H1 (cell line): ENCODE measurements around the gene TRIP13. TPM values are rescaled to one million over a fixed set of nuclear protein-coding genes. Genes with fewer than 3 reads are reported as not detected.
A peak's percentile ranks its signal among the peaks of the same experiment; 100 is the strongest.

Experiments
- CTCF ChIA-PET: fragments of 300-600 bp; sonication (Branson Sonifier 250); formaldehyde crosslinking; loops from one replicate; lab custom pipeline; 2021; ENCODE audit not compliant: partially characterized antibody; lab: Charles Lee
- POLR2A ChIA-PET: fragments of 300-600 bp; sonication (Branson Sonifier 250); formaldehyde crosslinking; loops from one replicate; lab custom pipeline; 2021; ENCODE audit warnings: inconsistent platforms; ENCODE audit not compliant: partially characterized antibody; lab: Charles Lee
- DNase-seq, 2 experiments: peaks; one replicate each; pipeline versions ENCODE4 v3.0.0 to v3.0.0-alpha.2; 2010 to 2022; ENCODE audit warnings: low spot score in 2 of 2, low read depth in 1 of 2, mixed read lengths in 1 of 2
- FAIRE-seq: peaks from 2 replicates; lab custom pipeline; 2011; peaks lifted over from hg19 to GRCh38; lab: Jason Lieb, UNC
- H2AFZ ChIP-seq: 2 replicates; pipeline ENCODE4 v1.8.1; 2012; ENCODE audit warnings: low read length, inconsistent platforms
- H2AK5ac ChIP-seq: 2 replicates; pipeline ENCODE4 v1.6.1; 2013; ENCODE audit warnings: low read depth, low read length
- H2BK120ac ChIP-seq: replicated peaks from 2 replicates; pipeline ENCODE3; 2013; ENCODE audit warnings: low read depth, low read length, inconsistent platforms
- H2BK12ac ChIP-seq: 2 replicates; pipeline ENCODE4 v1.6.1; 2013; ENCODE audit warnings: low read depth, low read length
- H2BK15ac ChIP-seq: 2 replicates; pipeline ENCODE4 v1.6.1; 2013; ENCODE audit warnings: low read length
- H2BK20ac ChIP-seq: 2 replicates; pipeline ENCODE4 v1.6.1; 2013; ENCODE audit warnings: low read length
- H2BK5ac ChIP-seq: 2 replicates; pipeline ENCODE4 v1.6.1; 2013; ENCODE audit warnings: low read depth, low read length
- H3K14ac ChIP-seq: 2 replicates; pipeline ENCODE4 v1.6.1; 2013; ENCODE audit warnings: inconsistent platforms; ENCODE audit not compliant: insufficient read length
- H3K18ac ChIP-seq: 2 replicates; pipeline ENCODE4 v1.6.1; 2013; ENCODE audit warnings: low read length; ENCODE audit errors: extremely low read depth
- H3K23ac ChIP-seq: 2 replicates; pipeline ENCODE4 v1.6.1; 2013; ENCODE audit warnings: inconsistent platforms; ENCODE audit not compliant: insufficient read length
- H3K23me2 ChIP-seq: 2 replicates; pipeline ENCODE4 v1.6.1; 2013; ENCODE audit warnings: low read depth, low read length
- H3K27ac ChIP-seq: 2 replicates; pipeline ENCODE4 v1.6.1; 2011; ENCODE audit warnings: low read depth, low read length, inconsistent platforms
- H3K27me3 ChIP-seq, 4 experiments: replicated peaks in 1 of 4; 1 replicate in 1 of 4; 2 replicates in 3 of 4; pipeline versions ENCODE4 v1.6.1 to v1.8.1; 2011 to 2013; ENCODE audit warnings: low read length in 3 of 4, mild to moderate bottlenecking in 3 of 4, inconsistent platforms in 2 of 4, mixed read lengths in 2 of 4, moderate library complexity in 1 of 4; ENCODE audit not compliant: control insufficient read depth in 3 of 4, insufficient read depth in 3 of 4; ENCODE audit errors: extremely low read depth in 1 of 4
- H3K36me3 ChIP-seq, 4 experiments: 2 replicates each; pipeline versions ENCODE4 v1.6.1 to v1.8.1; 2011 to 2013; ENCODE audit warnings: mild to moderate bottlenecking in 4 of 4, low read length in 3 of 4, moderate library complexity in 2 of 4, control low read depth in 1 of 4, inconsistent platforms in 1 of 4; ENCODE audit not compliant: insufficient read depth in 4 of 4, control insufficient read depth in 2 of 4
- H3K4ac ChIP-seq: replicated peaks from 2 replicates; pipeline ENCODE3; 2013; ENCODE audit warnings: low read length, low read depth, mixed read lengths, inconsistent platforms; ENCODE audit not compliant: insufficient read length
- H3K4me1 ChIP-seq, 4 experiments: replicated peaks in 1 of 4; 1 replicate in 1 of 4; 2 replicates in 3 of 4; pipeline versions ENCODE4 v1.6.1 to v1.8.1; 2011 to 2013; ENCODE audit warnings: low read length in 3 of 4, inconsistent platforms in 2 of 4, mixed read lengths in 1 of 4; ENCODE audit not compliant: insufficient read depth in 4 of 4, control insufficient read depth in 3 of 4
- H3K4me2 ChIP-seq, 2 experiments: 2 replicates each; pipeline versions ENCODE4 v1.6.1 to v1.8.1; 2011 to 2013; ENCODE audit warnings: low read depth in 2 of 2, low read length in 2 of 2, control low read depth in 1 of 2, inconsistent platforms in 1 of 2, mild to moderate bottlenecking in 1 of 2; ENCODE audit not compliant: insufficient read depth in 1 of 2
- H3K4me3 ChIP-seq, 4 experiments: fragments of 200-600, 300-600 bp in 1 of 4; sonication (generic), shearing (Covaris generic), sonication (Bioruptor Twin) in 1 of 4; 2 replicates each; pipeline versions ENCODE4 v1.5.1 to v1.8.1; 2011 to 2016; ENCODE audit warnings: low read length in 4 of 4, low read depth in 3 of 4, control low read depth in 2 of 4, inconsistent platforms in 2 of 4, mild to moderate bottlenecking in 2 of 4, mixed read lengths in 1 of 4, moderate library complexity in 1 of 4; ENCODE audit not compliant: insufficient read depth in 2 of 4; ENCODE audit errors: extremely low read depth in 1 of 4
- H3K56ac ChIP-seq: replicated peaks from 2 replicates; pipeline ENCODE3; 2013; ENCODE audit warnings: low read depth, mild to moderate bottlenecking, mixed read lengths, low read length, inconsistent platforms; ENCODE audit not compliant: insufficient read length
- H3K79me1 ChIP-seq: 2 replicates; pipeline ENCODE4 v1.6.1; 2013; ENCODE audit warnings: low read depth, low read length, control low read depth
- H3K79me2 ChIP-seq, 2 experiments: 2 replicates each; pipeline versions ENCODE4 v1.6.1 to v1.8.1; 2012 to 2013; ENCODE audit warnings: low read length in 2 of 2, mild to moderate bottlenecking in 2 of 2, inconsistent platforms in 1 of 2; ENCODE audit not compliant: insufficient read depth in 2 of 2, control insufficient read depth in 1 of 2
- H3K9ac ChIP-seq, 4 experiments: replicated peaks in 1 of 4; 1 replicate in 1 of 4; 2 replicates in 3 of 4; pipeline versions ENCODE4 v1.6.1 to v1.8.1; 2011 to 2013; ENCODE audit warnings: low read depth in 3 of 4, low read length in 3 of 4, control low read depth in 2 of 4, mild to moderate bottlenecking in 2 of 4, moderate library complexity in 2 of 4, inconsistent platforms in 1 of 4; ENCODE audit errors: extremely low read depth in 1 of 4
- H3K9me3 ChIP-seq, 2 experiments: 2 replicates each; pipeline versions ENCODE4 v1.6.1 to v1.8.1; 2012 to 2013; ENCODE audit warnings: mild to moderate bottlenecking in 2 of 2, moderate library complexity in 2 of 2, control low read depth in 1 of 2, inconsistent platforms in 1 of 2, low read depth in 1 of 2, low read length in 1 of 2, mixed read lengths in 1 of 2; ENCODE audit not compliant: insufficient read depth in 2 of 2
- H4K20me1 ChIP-seq, 2 experiments: replicated peaks in 1 of 2; 2 replicates each; pipeline versions ENCODE3 to v1.8.1; 2011 to 2013; ENCODE audit warnings: inconsistent platforms in 2 of 2, low read length in 2 of 2, mild to moderate bottlenecking in 1 of 2; ENCODE audit not compliant: insufficient read depth in 2 of 2, control insufficient read depth in 1 of 2
- H4K5ac ChIP-seq: 2 replicates; pipeline ENCODE4 v1.6.1; 2013; ENCODE audit warnings: low read length, low read depth, mixed read lengths, inconsistent platforms; ENCODE audit not compliant: insufficient read length
- H4K8ac ChIP-seq: 2 replicates; pipeline ENCODE4 v1.8.0; 2013; ENCODE audit warnings: mild to moderate bottlenecking, moderate library complexity, low read length, inconsistent platforms; ENCODE audit not compliant: insufficient read depth; ENCODE audit errors: extremely low read depth
- H4K91ac ChIP-seq: replicated peaks from 2 replicates; pipeline ENCODE3; 2013; ENCODE audit warnings: low read length, mixed read lengths, inconsistent platforms; ENCODE audit not compliant: insufficient read length
- CBX5 ChIP-seq: fragments of 300-800, 300-1000 bp; sonication (generic); IDR thresholded peaks from 2 replicates; pipeline ENCODE4 v1.7.1; 2016; ENCODE audit warnings: antibody characterized with exemption, low read length, low read depth
- HDAC2 ChIP-seq, 2 experiments: fragments of 300-600 bp in 1 of 2; sonication (generic) in 1 of 2; IDR thresholded peaks; 2 replicates each; pipeline ENCODE4 v1.6.1; 2011 to 2012; ENCODE audit warnings: low read depth in 2 of 2, low read length in 2 of 2, mild to moderate bottlenecking in 2 of 2, moderate library complexity in 2 of 2, borderline replicate concordance in 1 of 2, inconsistent platforms in 1 of 2
- HDAC6 ChIP-seq: IDR thresholded peaks from one replicate; pipeline ENCODE4 v1.7.1; 2012; ENCODE audit warnings: low read depth, mild to moderate bottlenecking, inconsistent platforms, low read length, moderate library complexity
- POLR2AphosphoS5 ChIP-seq: IDR thresholded peaks from 2 replicates; pipeline ENCODE4 v1.6.1; 2011; ENCODE audit warnings: low read depth, low read length
- RAD21 ChIP-seq, 2 experiments: IDR thresholded peaks in 1 of 2; conservative IDR thresholded peaks in 1 of 2; 2 replicates each; pipeline ENCODE4 v1.6.1; 2011; ENCODE audit warnings: low read depth in 2 of 2, low read length in 2 of 2, improper control_type of control experiment in 1 of 2, inconsistent platforms in 1 of 2, mild to moderate bottlenecking in 1 of 2, moderate library complexity in 1 of 2
- RFX5 ChIP-seq: IDR thresholded peaks from 2 replicates; pipeline ENCODE4 v1.6.1; 2011; ENCODE audit warnings: low read depth, low read length, improper control_type of control experiment, borderline replicate concordance
- RXRA ChIP-seq: IDR thresholded peaks from 2 replicates; pipeline ENCODE4 v1.6.1; 2011; ENCODE audit warnings: low read depth, mild to moderate bottlenecking, low read length, moderate library complexity; ENCODE audit not compliant: insufficient read depth
- SIN3A ChIP-seq, 2 experiments: IDR thresholded peaks in 1 of 2; conservative IDR thresholded peaks in 1 of 2; 2 replicates each; pipeline ENCODE4 v1.6.1; 2011 to 2012; ENCODE audit warnings: low read length in 2 of 2, improper control_type of control experiment in 1 of 2, low read depth in 1 of 2, mild to moderate bottlenecking in 1 of 2
- YY1 ChIP-seq: IDR thresholded peaks from 2 replicates; pipeline ENCODE4 v1.6.1; 2011; ENCODE audit warnings: low read depth, mild to moderate bottlenecking, low read length
- WGBS, 2 experiments: shearing (Covaris generic) in 1 of 2; methylation state at CpG; one replicate each; pipeline versions ENCODE4 v1.1.6 to v1.1.7; 2013 to 2015; ENCODE audit warnings: low lambda C conversion rate in 2 of 2, mixed read lengths in 2 of 2, inconsistent platforms in 1 of 2, low coverage in 1 of 2, missing lambda C conversion rate in 1 of 2; ENCODE audit not compliant: insufficient replicate concordance in 2 of 2, insufficient coverage in 1 of 2, insufficient read length in 1 of 2; ENCODE audit errors: extremely low coverage in 1 of 2, missing lambda C conversion rate in 1 of 2; 5-methylcytosine and 5-hydroxymethylcytosine counted together
- polyA plus RNA-seq, 7 experiments: library from polyadenylated mRNA; depleted of rRNA in 3 of 7; stranded (reverse) in 5 of 7; unstranded in 2 of 7; fragments of >200 nt in 5 of 7; fragments of 200-250 nt in 2 of 7; gene quantifications; 1 replicate in 5 of 7; 2 replicates in 1 of 7; 4 replicates in 1 of 7; pipeline versions ENCODE4 v1.2.1 to v1.2.3, GENCODE V29; 2011 to 2013; ENCODE audit warnings: missing spikeins in 2 of 7, mixed read lengths in 2 of 7
- total RNA-seq: library from RNA; stranded (reverse); fragmentation: NEBNext Ultra II Directional; extraction: Animal tissue kit (Norgen Biotek cat#: 25700); gene quantifications from 2 replicates; pipeline ENCODE4 v1.2.1, GENCODE V29; 2021

TRIP13 gene
- total and polyA plus RNA-seq, 2 of the 8 experiments (the other 6 are each of a cell fraction or from before 2014, with no cell fraction given), result 20.0 to 39.2 TPM

DNA sequence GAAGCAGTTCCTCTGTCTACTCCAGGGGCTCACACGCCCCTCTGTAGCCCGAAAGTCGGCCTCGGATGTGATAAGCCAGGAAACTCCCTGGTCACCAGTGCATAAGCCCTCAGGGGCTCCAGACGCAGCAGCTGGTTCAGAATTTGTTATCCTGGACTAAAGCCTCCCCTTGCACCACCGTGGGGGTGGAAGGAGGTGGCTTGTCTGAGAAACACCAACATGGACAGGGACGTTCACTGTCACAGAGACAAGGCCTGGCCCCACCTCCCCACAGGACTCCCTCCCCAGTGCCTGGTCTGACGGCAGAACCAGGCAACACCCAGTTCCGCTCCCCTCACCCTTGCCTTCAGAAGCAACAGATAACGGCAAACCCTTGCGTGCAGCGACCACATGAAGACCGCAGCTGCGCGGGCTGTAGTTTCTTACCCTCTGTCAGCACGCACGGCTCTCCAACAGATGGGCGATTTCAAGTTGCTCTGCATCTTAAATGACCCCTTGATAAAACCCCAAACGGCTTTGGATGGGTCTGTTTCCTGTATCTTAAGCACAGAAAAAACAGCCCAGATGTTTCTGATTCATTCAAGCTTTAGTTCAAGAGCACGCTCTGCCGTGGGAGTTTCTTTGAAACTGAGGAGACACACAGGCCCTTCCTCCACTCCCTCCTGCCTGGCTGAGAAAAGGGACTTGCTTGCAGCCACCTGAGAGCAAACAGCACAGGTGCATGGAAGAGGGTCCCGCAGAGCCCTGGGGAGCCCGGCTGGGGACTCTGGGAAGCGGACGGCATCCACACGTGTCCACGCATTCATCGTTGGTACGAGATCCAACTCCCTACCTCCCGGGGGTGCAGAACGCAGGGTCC is 71.2 kb downstream of the TRIP13 start:
- ChIA-PET CTCF (interaction anchor here (1.3 kb wide), 1 partner anchor 15 kb away, joined by 4 read pairs; no protein-coding TSS in a partner anchor), POLR2A (no interaction called here)
- DNase-seq, result no peak
- Histone ChIP-seq H3K79me1 (no peaks in the 10 kb centered on the region), H3K14ac (no peak overlapping the region), H3K79me2 (no peaks in the 10 kb centered on the region), H2BK12ac (no peak overlapping the region), H2AK5ac (no peak overlapping the region), H3K18ac (no peak overlapping the region), H3K27me3 (no peaks in the 10 kb centered on the region), H3K23me2 (no peaks in the 10 kb centered on the region), H3K36me3 (no peaks in the 10 kb centered on the region), H4K8ac (peak overlapping the region; percentile 22; the same call in 1 of the 2 replicates), H3K9me3 (no peaks in the 10 kb centered on the region), H2AFZ (no peak overlapping the region), H3K4me1 (no peaks in the 10 kb centered on the region), H3K4me2 (no peak overlapping the region), H2BK20ac (no peak overlapping the region), H2BK15ac (no peak overlapping the region), H2BK120ac (no peak overlapping the region), H4K5ac (no peak overlapping the region), H4K91ac (no peak overlapping the region), H3K9ac (no peak overlapping the region), H3K4me3 (no peak overlapping the region), H3K56ac (no peak overlapping the region), H3K23ac (no peak overlapping the region), H4K20me1 (no peaks in the 10 kb centered on the region), H3K4ac (no peak overlapping the region), H2BK5ac (no peak overlapping the region), H3K27ac (no peak overlapping the region)
- no peak for FAIRE-seq
- no peak for TF ChIP-seq RAD21 (IDR thresholded peaks at IDR 0.05 in 1 of 2, conservative IDR thresholded peaks at IDR 0.05 in 1 of 2; ENCODE audit: low read depth in 2 of 2, low read length in 2 of 2)
- TF ChIP-seq RFX5, result no peak
- TF ChIP-seq YY1, result no peak
- no peak for TF ChIP-seq POLR2AphosphoS5
- TF ChIP-seq CBX5, result no peak
- no peak for TF ChIP-seq HDAC2 (IDR thresholded peaks at IDR 0.05; ENCODE audit: borderline replicate concordance in 1 of 2, low read depth in 2 of 2, low read length in 2 of 2)
- TF ChIP-seq SIN3A (conservative IDR thresholded peaks at IDR 0.05 in 1 of 2, IDR thresholded peaks at IDR 0.05 in 1 of 2; ENCODE audit: low read depth in 1 of 2, low read length in 2 of 2), result no peak
- TF ChIP-seq HDAC6, result no peak
- no peak for TF ChIP-seq RXRA
- WGBS, 2 experiments, result 92% methylated on average over 30 of the region's 31 CpGs; no CpG with 5 or more reads in 1 of the 2 experiments
